Brain pericyte (primary cell): ENCODE results near the gene HOXA11.

Experiments
- DNase-seq: peaks from one replicate; pipeline ENCODE4 v3.0.0-alpha.2; 2012; ENCODE audit warnings: low read depth, low spot score

Gene HOXA11

GRCh38 chr7:27192546-27193334 lies 7.7 kb upstream of the HOXA11 start:
- DNase-seq, result no peak

GRCh38 chr7:27191833-27192545 lies 7.0 kb upstream of the HOXA11 start:
- DNase-seq, result no peak

DNA sequence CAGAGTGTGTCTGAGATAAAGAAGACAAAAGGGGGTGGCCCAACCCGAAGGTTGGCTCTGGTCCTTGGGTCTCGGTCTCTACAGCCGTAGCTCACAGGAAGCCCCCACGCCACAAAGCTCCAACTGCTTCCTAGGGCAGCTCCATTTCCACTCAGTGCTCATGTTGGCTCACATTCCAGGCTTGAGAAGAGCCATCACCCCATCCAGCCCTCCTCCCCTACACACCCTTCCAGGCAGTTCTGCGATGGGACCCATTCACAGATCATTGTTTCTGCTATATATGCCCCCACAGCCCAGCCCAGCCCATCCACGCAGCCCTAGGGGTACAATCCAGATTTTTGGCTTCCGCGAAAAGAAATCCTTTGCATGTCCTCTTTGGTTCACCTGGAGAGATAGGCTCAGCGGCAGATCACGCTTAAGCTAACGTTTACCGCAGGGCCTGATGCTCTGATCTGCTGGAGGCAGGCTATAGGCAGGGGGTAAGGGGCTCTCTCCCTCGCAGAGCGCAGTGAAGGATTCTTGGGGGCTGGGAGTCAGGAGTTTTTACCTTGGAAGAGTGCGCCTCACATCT lies 6.2 kb upstream of the HOXA11 start:
- no peak for DNase-seq

DNA sequence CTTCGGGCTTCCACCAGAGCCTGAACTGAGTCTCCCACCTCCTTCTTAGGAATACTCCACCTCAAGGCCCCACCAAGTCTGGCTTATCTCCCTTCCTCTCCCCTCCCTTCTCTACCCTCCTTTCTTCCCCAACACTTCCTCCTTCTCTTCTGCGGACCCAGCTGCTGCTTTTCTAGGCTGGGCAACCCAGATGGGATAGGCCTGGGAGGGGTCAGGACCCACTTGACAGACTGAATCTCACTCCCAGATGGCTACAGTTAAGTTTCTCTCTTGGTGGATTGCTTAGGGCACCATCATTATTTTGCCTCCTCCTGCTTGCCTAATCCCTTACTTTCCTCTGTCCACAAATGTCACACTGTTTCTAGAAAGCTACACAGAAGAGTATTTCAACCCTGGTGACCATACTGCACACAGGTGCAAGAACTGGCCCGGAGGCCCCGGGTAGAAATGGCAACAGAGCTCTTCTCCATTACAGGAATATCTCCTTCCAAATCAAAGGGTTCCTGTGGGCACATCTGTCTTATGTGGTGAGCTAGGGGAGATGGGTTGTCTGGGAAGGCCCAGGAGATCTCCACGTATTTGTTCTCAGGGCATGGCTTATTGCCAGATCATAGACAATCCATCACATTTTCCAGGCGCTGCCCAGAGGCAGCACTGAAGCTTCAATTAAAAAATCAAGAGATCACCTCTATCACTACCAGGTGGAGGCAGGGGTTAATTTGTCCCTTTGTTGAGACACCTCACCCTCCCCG lies 5.1 kb upstream of the HOXA11 start:
- DNase-seq, result no peak

DNA sequence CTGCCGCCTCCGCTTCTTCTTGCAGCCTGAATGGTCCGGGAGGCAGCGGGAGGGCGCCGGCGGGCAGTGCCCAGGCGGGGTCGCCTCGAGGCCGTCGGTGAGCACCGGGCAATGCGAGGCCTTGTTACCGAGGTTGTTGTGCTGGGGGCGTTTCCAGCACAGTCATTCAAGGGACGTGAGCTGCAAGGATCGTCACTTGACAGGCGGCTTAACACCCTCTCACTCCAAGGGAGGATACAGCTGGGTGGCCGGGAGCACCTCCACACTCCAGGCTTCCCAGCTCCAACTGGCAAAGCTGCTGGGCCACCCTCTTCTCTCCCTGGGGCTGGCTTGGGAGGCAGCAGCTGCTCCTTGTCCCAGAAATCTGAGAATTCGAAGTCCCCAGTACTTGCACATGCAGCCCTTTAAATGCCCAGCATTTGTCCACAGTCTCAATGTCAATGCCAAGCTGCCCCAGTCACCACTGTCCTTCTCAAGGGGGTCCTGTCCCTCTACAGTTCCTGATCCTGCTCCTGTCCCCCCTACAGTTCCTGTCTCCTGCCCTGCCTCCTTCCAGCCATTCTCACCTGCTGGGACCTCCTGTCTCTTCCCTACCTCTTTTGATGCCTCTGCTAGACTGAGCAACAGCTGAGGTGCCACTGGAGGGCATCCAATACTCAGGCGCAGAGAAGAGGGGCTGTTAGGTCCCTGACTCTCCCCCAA lies 4.4 kb upstream of the HOXA11 start:
- no peak for DNase-seq

DNA sequence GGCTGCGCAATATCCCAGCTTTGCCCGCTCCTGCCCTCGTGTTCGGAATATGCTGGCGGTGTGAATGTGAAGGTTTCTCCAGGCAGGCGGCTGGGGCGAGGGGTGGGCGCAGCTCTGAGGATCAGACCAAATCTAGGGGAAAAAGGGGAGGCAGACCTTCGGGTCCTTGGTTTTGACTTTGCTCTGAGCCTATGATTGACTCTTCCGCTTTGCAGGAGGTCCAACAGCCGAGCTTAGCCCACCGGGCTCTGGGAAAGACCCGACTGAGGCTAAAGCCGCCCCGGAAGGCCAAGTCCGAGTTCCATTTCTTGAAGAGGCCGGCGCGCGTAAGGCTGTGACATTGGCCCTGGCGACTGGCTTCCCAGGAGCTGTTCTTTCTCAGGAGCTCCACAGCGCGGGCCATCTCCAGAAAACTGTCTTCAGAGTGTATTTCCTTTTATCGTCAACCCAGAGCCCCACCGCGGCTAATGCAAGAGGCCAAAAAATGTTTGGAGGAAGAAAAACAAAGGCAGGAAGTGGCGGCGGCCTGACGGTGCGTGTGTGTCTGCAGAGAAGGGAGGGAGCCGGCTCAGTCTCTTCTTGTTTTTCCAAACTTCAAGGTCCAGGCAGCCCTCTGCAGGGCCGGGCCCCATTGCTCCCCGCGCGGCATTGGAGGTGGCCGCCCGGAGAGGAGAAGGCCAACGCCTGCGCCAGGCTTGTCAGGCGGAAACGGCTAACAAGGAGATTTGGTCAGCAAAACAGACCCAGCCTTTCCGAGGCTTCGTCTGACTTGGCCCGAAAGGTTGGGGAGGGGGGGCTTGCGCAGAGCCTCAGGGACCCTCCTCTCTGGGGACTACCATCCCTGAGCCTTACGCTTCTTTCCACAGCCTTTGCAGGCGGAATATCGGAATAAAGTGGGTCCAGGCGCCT lies 3.6 kb upstream of the HOXA11 start:
- DNase-seq, result no peak

DNA sequence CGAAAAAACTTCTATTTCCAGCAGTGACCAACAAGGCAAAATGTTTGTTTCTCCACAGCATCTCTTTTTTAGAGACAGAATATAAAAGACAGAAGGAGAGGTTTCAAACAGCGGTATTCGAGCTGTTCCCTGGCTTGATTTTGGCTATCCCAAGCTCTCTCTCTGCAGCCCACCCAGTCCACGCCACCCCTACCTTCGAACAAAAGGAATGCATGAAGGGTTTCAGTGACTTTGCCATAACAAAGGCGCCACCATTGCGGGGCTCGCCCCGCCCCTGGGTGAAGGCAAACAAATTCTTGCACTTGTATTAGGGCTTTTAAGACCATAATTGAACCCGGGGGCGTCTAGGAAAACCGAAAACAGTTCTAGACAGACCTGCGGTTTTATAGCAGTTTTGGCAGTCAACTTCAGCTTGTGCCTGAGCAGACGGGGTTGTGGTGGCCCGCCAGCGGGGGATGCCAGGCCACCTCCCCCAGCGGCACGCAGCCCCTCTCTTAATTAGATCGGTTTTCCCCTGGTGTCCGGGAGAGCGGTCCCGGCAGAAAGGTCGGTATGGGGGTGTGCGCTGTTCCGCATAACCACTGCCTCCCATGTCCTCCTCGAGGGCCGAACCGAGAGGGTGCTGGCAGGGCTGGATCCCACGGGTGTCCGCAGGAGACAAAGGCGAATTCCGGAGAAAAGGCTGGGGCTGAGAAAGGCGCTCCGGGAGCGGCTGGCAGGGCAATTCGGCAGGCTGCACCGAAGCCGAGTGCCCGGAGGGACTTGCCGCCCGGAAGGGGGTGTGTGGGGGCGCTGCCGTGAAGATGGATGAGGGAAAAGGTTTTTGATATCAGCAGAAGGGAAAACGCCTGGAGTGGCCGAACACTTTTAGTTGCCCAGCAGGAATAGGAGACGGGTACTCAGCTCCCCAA lies 2.7 kb upstream of the HOXA11 start:
- DNase-seq, result no peak

GRCh38 chr7:27186668-27187474 lies 1.8 kb upstream of the HOXA11 start:
- DNase-seq, result no peak

DNA sequence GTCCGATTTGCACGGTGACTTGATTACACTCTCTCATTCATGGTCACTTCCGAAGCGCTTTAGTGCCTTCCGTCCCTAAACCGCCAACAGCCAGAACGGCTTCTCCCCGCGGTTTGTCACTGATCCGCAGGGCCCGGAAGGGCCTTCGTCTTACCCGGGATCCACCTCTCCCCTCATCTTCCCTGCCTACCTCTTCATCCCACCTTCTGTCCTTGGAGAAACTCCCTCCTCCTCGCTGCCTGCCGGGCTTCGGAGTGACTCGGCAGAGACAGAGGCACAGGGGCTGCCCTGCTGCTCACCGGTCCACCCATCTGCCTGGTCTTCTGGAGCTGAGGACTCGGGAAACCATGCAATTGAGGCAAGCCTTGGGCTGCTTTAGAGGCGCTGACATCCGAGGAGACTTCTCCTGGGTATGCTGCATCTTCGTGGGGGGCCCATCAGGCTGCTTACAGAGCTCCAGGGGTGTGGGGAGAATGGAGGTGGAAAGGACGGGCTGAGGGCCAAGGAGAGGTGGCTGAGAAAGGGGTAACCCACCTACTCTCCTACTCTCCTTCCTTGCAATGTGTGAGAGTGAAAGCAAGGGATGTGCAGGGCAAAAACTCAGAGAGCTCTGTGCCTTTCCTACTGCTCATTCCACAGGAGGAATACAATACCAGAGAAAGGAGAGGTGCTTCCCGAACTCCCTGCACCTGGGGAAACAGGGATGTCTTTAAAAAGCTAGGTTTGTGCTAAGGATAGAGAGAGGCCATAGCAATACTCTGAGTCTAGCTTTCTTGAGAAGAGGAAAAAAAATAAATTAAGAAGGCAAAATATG lies 1.0 kb upstream of the HOXA11 start:
- no peak for DNase-seq

- DNase-seq, result no peak
Observed at GRCh38 chr7:27184337-27185012, 557 bp downstream of the HOXA11 start.

DNA sequence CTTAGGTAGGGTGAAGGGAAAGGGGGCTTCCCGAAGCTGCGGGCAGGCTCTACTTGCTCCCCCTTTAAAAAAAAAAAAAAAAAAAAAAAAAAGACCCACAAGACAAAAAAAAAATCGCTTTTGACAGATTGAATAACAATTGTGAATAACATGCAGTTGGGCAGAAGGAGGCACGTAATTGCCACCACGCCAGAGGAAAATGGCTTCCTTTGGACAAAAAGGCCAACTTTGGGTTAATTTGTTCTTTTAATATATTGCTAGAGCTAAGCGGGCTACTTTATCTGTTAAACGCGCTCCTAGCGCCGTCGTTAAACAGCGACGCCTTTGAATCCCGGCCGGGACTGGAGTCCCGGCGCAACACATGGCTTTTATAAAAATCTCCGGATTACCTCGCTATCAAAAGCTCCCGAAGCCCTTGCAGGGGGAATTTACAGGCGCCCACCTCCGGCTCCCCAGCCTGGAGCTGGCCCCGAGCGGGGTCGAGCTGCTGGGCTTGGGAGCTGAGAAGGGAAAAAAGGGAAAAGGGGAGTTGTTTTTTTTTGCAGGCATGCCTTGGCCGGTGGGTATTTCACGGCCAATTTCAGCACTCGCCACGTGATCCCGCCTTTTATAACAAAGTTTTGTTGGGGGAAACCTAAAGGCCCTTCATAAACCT lies 1.2 kb downstream of the HOXA11 start:
- DNase-seq, result no peak

- DNase-seq, result no peak
Observed at GRCh38 chr7:27182861-27183681, 2.0 kb downstream of the HOXA11 start.

DNA sequence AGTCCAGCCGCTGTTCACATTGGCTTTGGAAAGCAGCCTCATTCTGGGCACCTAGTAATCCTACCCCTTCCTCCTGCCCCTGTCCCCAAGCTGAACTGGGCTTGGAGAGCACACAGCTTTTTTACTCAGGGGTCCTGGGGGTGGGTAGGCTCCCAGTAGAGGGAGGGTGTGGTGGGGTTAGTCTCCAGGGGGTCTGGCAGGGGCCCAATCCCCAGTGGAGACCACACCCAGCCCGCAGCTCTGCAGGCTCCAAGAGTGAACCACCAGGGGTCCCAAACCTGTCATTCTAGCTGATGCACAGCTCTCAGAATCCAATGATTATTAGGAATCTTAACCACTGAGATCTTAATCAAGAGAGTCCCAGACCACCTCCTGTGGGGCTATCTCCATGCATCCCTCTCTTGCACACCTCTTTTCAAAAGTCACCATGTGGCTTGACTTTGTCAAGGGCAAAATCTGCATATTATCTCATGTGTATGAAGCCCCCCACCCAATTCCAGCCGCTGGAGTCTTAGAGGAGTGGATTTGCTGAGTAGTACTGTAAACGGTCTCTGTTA lies 2.7 kb downstream of the HOXA11 start:
- no peak for DNase-seq

DNA sequence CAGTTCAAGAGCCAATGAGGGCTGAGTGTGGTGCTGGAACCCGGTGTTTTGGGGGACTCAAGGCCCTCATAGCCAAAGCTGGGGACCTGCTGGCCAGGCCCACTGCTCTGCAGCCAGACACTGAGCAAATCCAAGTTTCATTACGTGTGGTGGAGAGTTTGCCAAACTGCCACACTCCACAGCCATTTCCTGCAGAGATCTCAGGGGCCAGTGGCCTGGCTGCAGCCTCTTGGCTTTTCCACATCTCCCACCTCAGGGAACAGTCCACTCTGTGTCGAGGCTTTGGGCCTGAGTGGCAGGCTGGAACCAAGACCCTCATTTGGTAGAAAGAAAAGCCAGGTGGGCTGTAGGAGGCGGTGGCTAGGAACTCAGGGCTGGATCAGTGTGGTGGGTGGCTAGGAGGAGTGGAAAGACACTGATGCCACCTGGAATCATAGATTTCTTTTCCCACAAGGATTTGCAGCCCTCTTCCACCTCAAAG lies 3.2 kb downstream of the HOXA11 start:
- no peak for DNase-seq
